Spleen (tissue), 7 donors: ENCODE results near the gene SRD5A1.

Experiments used
- POLR2A ChIP-seq, 3 donors: fragments of 450-650 bp; IDR thresholded peaks; one replicate each; pipeline ENCODE4 v1.5.1; 2017; ENCODE audit warnings: antibody characterized with exemption in 3 of 3, mild to moderate bottlenecking in 1 of 3
- POLR2AphosphoS5 ChIP-seq, 3 donors: sonication (generic); formaldehyde crosslinking; IDR thresholded peaks; one replicate each; pipeline ENCODE4 v1.5.1; 2017; ENCODE audit warnings: antibody characterized with exemption in 3 of 3
- TF ChIP-seq, protein P1 (sequence below), 11 experiments: fragments of 200-600 bp in 7 of 11; fragments of 450-650 bp in 4 of 11; sonication (generic) in 4 of 11; IDR thresholded peaks in 8 of 11; conservative IDR thresholded peaks in 3 of 11; 1 replicate in 7 of 11; 2 replicates in 4 of 11; pipeline versions ENCODE4 v1.4.0 to v1.8.0; 2016 to 2021; ENCODE audit warnings: antibody characterized with exemption in 11 of 11, inconsistent platforms in 4 of 11, mild to moderate bottlenecking in 1 of 11
- donor health status: DM: no; HTN: no; CAD: no; lungs with moderate emphysema.
- donor health status: DM: no; HTN: no; CAD: no.
- donor health status: DM: no; HTN: no; CAD: no.

- TF ChIP-seq, protein P1, sequence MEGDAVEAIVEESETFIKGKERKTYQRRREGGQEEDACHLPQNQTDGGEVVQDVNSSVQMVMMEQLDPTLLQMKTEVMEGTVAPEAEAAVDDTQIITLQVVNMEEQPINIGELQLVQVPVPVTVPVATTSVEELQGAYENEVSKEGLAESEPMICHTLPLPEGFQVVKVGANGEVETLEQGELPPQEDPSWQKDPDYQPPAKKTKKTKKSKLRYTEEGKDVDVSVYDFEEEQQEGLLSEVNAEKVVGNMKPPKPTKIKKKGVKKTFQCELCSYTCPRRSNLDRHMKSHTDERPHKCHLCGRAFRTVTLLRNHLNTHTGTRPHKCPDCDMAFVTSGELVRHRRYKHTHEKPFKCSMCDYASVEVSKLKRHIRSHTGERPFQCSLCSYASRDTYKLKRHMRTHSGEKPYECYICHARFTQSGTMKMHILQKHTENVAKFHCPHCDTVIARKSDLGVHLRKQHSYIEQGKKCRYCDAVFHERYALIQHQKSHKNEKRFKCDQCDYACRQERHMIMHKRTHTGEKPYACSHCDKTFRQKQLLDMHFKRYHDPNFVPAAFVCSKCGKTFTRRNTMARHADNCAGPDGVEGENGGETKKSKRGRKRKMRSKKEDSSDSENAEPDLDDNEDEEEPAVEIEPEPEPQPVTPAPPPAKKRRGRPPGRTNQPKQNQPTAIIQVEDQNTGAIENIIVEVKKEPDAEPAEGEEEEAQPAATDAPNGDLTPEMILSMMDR (IDR thresholded peaks at IDR 0.05 in 8 of 11, conservative IDR thresholded peaks at IDR 0.05 in 3 of 11): no peak
- no peak for TF ChIP-seq POLR2AphosphoS5 (IDR thresholded peaks at IDR 0.05)
- no peak for TF ChIP-seq POLR2A (IDR thresholded peaks at IDR 0.05)
Measured at GRCh38 chr5:6715271-6715670, 82.0 kb downstream of the SRD5A1 start.
